GM12892 (cell line): ENCODE results near the gene ADRA2C.

Source experiments
- POLR2A ChIP-seq: IDR thresholded peaks from 2 replicates; pipeline ENCODE4 v1.6.1; 2011; ENCODE audit warnings: low read depth, low read length, control low read depth
- POLR2AphosphoS5 ChIP-seq: IDR thresholded peaks from 2 replicates; pipeline ENCODE4 v1.6.1; 2011; ENCODE audit warnings: low read depth, low read length, control low read depth

- TF ChIP-seq POLR2A: no peak
- no peak for TF ChIP-seq POLR2AphosphoS5
Measured at GRCh38 chr4:3777669-3778068, 11.5 kb downstream of the ADRA2C start.
